GM12878 (cell line): ENCODE data around the gene BTBD9.

Source experiments
- CBFB ChIP-seq: IDR thresholded peaks from 2 replicates; pipeline ENCODE4 v1.6.1; 2016; ENCODE audit warnings: antibody characterized with exemption, low read depth
- KDM1A ChIP-seq: fragments of 200-600 bp; sonication (generic); IDR thresholded peaks from 2 replicates; pipeline ENCODE4 v1.6.1; 2016; ENCODE audit warnings: borderline replicate concordance
- MLLT1 ChIP-seq: fragments of 450-650 bp; IDR thresholded peaks from 2 replicates; pipeline ENCODE4 v1.6.1; 2016; ENCODE audit warnings: mild to moderate bottlenecking
- POLR2A ChIP-seq: IDR thresholded peaks from 2 replicates; pipeline ENCODE4 v1.6.1; 2011; ENCODE audit warnings: low read depth, mild to moderate bottlenecking, low read length
- RAD21 ChIP-seq: IDR thresholded peaks from 2 replicates; pipeline ENCODE4 v1.6.1; 2011; ENCODE audit warnings: mild to moderate bottlenecking, low read depth, low read length, moderate library complexity; ENCODE audit not compliant: insufficient read depth
- SUZ12 ChIP-seq: fragments of 200-600 bp; sonication (generic); IDR thresholded peaks from one replicate; pipeline ENCODE4 v1.6.1; 2018; ENCODE audit warnings: antibody characterized with exemption, mild to moderate bottlenecking; ENCODE audit not compliant: unreplicated experiment

GRCh38 chr6:38183856-38184584 is 455.7 kb downstream of the BTBD9 start:
- TF ChIP-seq CBFB: no peak
- no peak for TF ChIP-seq MLLT1
- no peak for TF ChIP-seq SUZ12
- no peak for TF ChIP-seq RAD21
- TF ChIP-seq KDM1A: no peak
- TF ChIP-seq POLR2A: no peak
